Peyer's patch (tissue), 4 donors: Measurements from ENCODE around the gene ARFGAP1.

Experiments
- CTCF ChIP-seq, 6 experiments: fragments of 450-650 bp in 4 of 6; fragments of 200-600 bp in 2 of 6; sonication (generic) in 1 of 6; IDR thresholded peaks; one replicate each; pipeline ENCODE4 v1.5.1; 2017 to 2019; ENCODE audit warnings: antibody characterized with exemption in 6 of 6, mild to moderate bottlenecking in 3 of 6, moderate library complexity in 1 of 6
- POLR2A ChIP-seq, 2 donors: fragments of 450-650 bp; IDR thresholded peaks; one replicate each; pipeline ENCODE4 v1.5.1; 2017; ENCODE audit warnings: antibody characterized with exemption in 2 of 2, mild to moderate bottlenecking in 2 of 2, moderate library complexity in 2 of 2

- no peak for TF ChIP-seq CTCF (IDR thresholded peaks at IDR 0.05)
- TF ChIP-seq POLR2A (IDR thresholded peaks at IDR 0.05) = no peak
These were observed 10.3 kb downstream of the ARFGAP1 start for GRCh38 chr20:63282946-63283345.
